HEK293 (cell line): Measurements from ENCODE around the gene SLC25A25.

Experiments used
- CTCF ChIA-PET: fragments of 350-600 bp; formaldehyde crosslinking; extraction: SDS; loops from one replicate; lab custom pipeline; 2021; ENCODE audit warnings: antibody characterized with exemption; lab: Yijun Ruan, JAX
- POLR2A ChIA-PET: fragments of 300-600 bp; formaldehyde crosslinking; extraction: SDS; loops from one replicate; lab custom pipeline; 2020; ENCODE audit warnings: antibody characterized with exemption, inconsistent platforms; lab: Yijun Ruan, JAX
- H3K27ac ChIP-seq: fragments of 200-500 bp; sonication (Bioruptor generic); 2 replicates; pipeline ENCODE4 v1.5.1; 2014; ENCODE audit warnings: low read depth, low read length, control low read depth, inconsistent platforms; ENCODE audit errors: extremely low read depth
- H3K36me3 ChIP-seq, 2 experiments: fragments of 200-500 bp in 1 of 2; sonication (Bioruptor generic) in 1 of 2; 1 replicate in 1 of 2; 2 replicates in 1 of 2; pipeline ENCODE4 v1.5.1; 2014 to 2017; ENCODE audit warnings: inconsistent platforms in 2 of 2, low read length in 2 of 2; ENCODE audit not compliant: control insufficient read depth in 2 of 2, insufficient read depth in 1 of 2
- H3K4me1 ChIP-seq: fragments of 200-500 bp; sonication (Bioruptor generic); 2 replicates; pipeline ENCODE4 v1.5.1; 2014; ENCODE audit warnings: mild to moderate bottlenecking, low read length, inconsistent platforms; ENCODE audit not compliant: control insufficient read depth, insufficient read depth
- H3K4me3 ChIP-seq: 2 replicates; pipeline ENCODE4 v1.5.1; 2011; ENCODE audit warnings: low read depth, mild to moderate bottlenecking, control low read depth, low read length, moderate library complexity
- H3K9me3 ChIP-seq: fragments of 200-500 bp; sonication (Bioruptor generic); 2 replicates; pipeline ENCODE4 v1.5.1; 2014; ENCODE audit warnings: low read depth, low read length, inconsistent platforms; ENCODE audit not compliant: control insufficient read depth, insufficient read depth
- GLIS1 ChIP-seq: fragments of 450-650 bp; formaldehyde crosslinking; IDR thresholded peaks from 2 replicates; pipeline ENCODE4 v1.5.1; 2016; ENCODE audit warnings: missing biosample characterization, missing genetic modification characterization
- OSR2 ChIP-seq: fragments of 450-650 bp; formaldehyde crosslinking; IDR thresholded peaks from 2 replicates; pipeline ENCODE4 v1.5.1; 2016; ENCODE audit warnings: missing biosample characterization, missing genetic modification characterization
- PRDM1 ChIP-seq: fragments of 450-650 bp; formaldehyde crosslinking; IDR thresholded peaks from 2 replicates; pipeline ENCODE4; 2016; ENCODE audit warnings: missing biosample characterization, missing genetic modification characterization
- RBAK ChIP-seq: fragments of 450-650 bp; formaldehyde crosslinking; IDR thresholded peaks from 2 replicates; pipeline ENCODE4 v1.5.1; 2016; ENCODE audit warnings: missing biosample characterization, missing genetic modification characterization
- SALL2 ChIP-seq: fragments of 450-650 bp; formaldehyde crosslinking; IDR thresholded peaks from 2 replicates; pipeline ENCODE4 v1.5.0; 2017; ENCODE audit warnings: missing biosample characterization, mild to moderate bottlenecking, missing genetic modification characterization, borderline replicate concordance
- SP7 ChIP-seq: fragments of 450-650 bp; formaldehyde crosslinking; IDR thresholded peaks from 2 replicates; pipeline ENCODE4 v1.5.1; 2016; ENCODE audit warnings: missing biosample characterization, missing genetic modification characterization
- TRIM28 ChIP-seq: IDR thresholded peaks from 2 replicates; pipeline ENCODE4 v1.6.1; 2011; ENCODE audit warnings: low read length, control low read depth, borderline replicate concordance
- YY2 ChIP-seq: fragments of 450-650 bp; formaldehyde crosslinking; IDR thresholded peaks from 2 replicates; pipeline ENCODE4 v1.5.1; 2016; ENCODE audit warnings: missing biosample characterization, missing genetic modification characterization
- ZBTB20 ChIP-seq: fragments of 450-650 bp; formaldehyde crosslinking; IDR thresholded peaks from 2 replicates; pipeline ENCODE4 v1.5.1; 2016; ENCODE audit warnings: missing biosample characterization, missing genetic modification characterization
- ZBTB49 ChIP-seq: fragments of 450-650 bp; formaldehyde crosslinking; IDR thresholded peaks from 2 replicates; pipeline ENCODE4 v1.5.1; 2016; ENCODE audit warnings: missing biosample characterization, missing genetic modification characterization, low read depth
- ZBTB8A ChIP-seq: fragments of 450-650 bp; formaldehyde crosslinking; IDR thresholded peaks from 2 replicates; pipeline ENCODE4 v1.5.1; 2016; ENCODE audit warnings: missing biosample characterization, missing genetic modification characterization
- ZFP37 ChIP-seq: fragments of 450-650 bp; formaldehyde crosslinking; IDR thresholded peaks from 2 replicates; pipeline ENCODE4 v1.5.1; 2016; ENCODE audit warnings: missing biosample characterization, missing genetic modification characterization
- ZFP41 ChIP-seq: fragments of 450-650 bp; formaldehyde crosslinking; IDR thresholded peaks from 2 replicates; pipeline ENCODE4 v1.5.1; 2016; ENCODE audit warnings: missing biosample characterization, missing genetic modification characterization, borderline replicate concordance
- ZNF10 ChIP-seq: fragments of 450-650 bp; formaldehyde crosslinking; IDR thresholded peaks from 2 replicates; pipeline ENCODE4 v1.5.1; 2017; ENCODE audit warnings: missing biosample characterization, missing genetic modification characterization
- ZNF132 ChIP-seq: fragments of 450-650 bp; formaldehyde crosslinking; IDR thresholded peaks from 2 replicates; pipeline ENCODE4 v1.5.1; 2017; ENCODE audit warnings: missing biosample characterization, missing genetic modification characterization, borderline replicate concordance
- ZNF239 ChIP-seq: fragments of 450-650 bp; formaldehyde crosslinking; IDR thresholded peaks from 2 replicates; pipeline ENCODE4 v1.5.1; 2016; ENCODE audit warnings: missing biosample characterization, missing genetic modification characterization
- ZNF341 ChIP-seq: fragments of 450-650 bp; formaldehyde crosslinking; IDR thresholded peaks from 2 replicates; pipeline ENCODE4; 2016; ENCODE audit warnings: low read depth, missing biosample characterization, missing genetic modification characterization
- ZNF398 ChIP-seq: fragments of 450-650 bp; formaldehyde crosslinking; IDR thresholded peaks from 2 replicates; pipeline ENCODE4 v1.5.1; 2017; ENCODE audit warnings: missing biosample characterization, missing genetic modification characterization
- ZNF404 ChIP-seq: fragments of 450-650 bp; formaldehyde crosslinking; IDR thresholded peaks from 2 replicates; pipeline ENCODE4 v1.5.1; 2017; ENCODE audit warnings: missing biosample characterization, missing genetic modification characterization
- ZNF510 ChIP-seq: fragments of 450-650 bp; formaldehyde crosslinking; IDR thresholded peaks from 2 replicates; pipeline ENCODE4 v1.5.1; 2018; ENCODE audit warnings: mild to moderate bottlenecking, missing genetic modification characterization, missing biosample characterization; ENCODE audit not compliant: insufficient replicate concordance
- ZNF600 ChIP-seq: fragments of 450-650 bp; formaldehyde crosslinking; IDR thresholded peaks from 2 replicates; pipeline ENCODE4 v1.5.1; 2016; ENCODE audit warnings: missing biosample characterization, missing genetic modification characterization
- ZNF623 ChIP-seq: fragments of 450-650 bp; formaldehyde crosslinking; IDR thresholded peaks from 2 replicates; pipeline ENCODE4 v1.5.1; 2016; ENCODE audit warnings: missing biosample characterization, missing genetic modification characterization
- ZNF629 ChIP-seq: fragments of 450-650 bp; formaldehyde crosslinking; IDR thresholded peaks from 2 replicates; pipeline ENCODE4 v1.5.1; 2017; ENCODE audit warnings: missing biosample characterization, missing genetic modification characterization
- ZNF645 ChIP-seq: fragments of 450-650 bp; formaldehyde crosslinking; IDR thresholded peaks from 2 replicates; pipeline ENCODE4; 2016; ENCODE audit warnings: missing biosample characterization, missing genetic modification characterization
- ZNF664 ChIP-seq: fragments of 450-650 bp; formaldehyde crosslinking; IDR thresholded peaks from 2 replicates; pipeline ENCODE4 v1.5.1; 2016; ENCODE audit warnings: missing biosample characterization, missing genetic modification characterization
- ZSCAN16 ChIP-seq: fragments of 450-650 bp; formaldehyde crosslinking; IDR thresholded peaks from 2 replicates; pipeline ENCODE4 v1.5.1; 2016; ENCODE audit warnings: missing biosample characterization, missing genetic modification characterization
- ZSCAN23 ChIP-seq: fragments of 450-650 bp; formaldehyde crosslinking; IDR thresholded peaks from 2 replicates; pipeline ENCODE4 v1.5.1; 2016; ENCODE audit warnings: missing biosample characterization, missing genetic modification characterization

SLC25A25 gene

GRCh38 chr9:128056887-128057723, 10.9 kb upstream of the SLC25A25 start (continued):
- no peak for TF ChIP-seq ZNF623 (tag by site-specific recombination)
- TF ChIP-seq ZBTB8A = 0 out of 2 replicates have a peak, but pooled peaks have one; percentile 16
- TF ChIP-seq SP7 (tag by site-specific recombination) = 0 out of 2 replicates have a peak, but pooled peaks have one; percentile 47
- TF ChIP-seq ZNF645 (tag by site-specific recombination) = no peak
- TF ChIP-seq ZNF600 (tag by site-specific recombination) = peak; percentile 44; the same call in 1 of the 2 replicates
- peak; percentile 72 for TF ChIP-seq ZNF629
- TF ChIP-seq TRIM28 = 0 out of 2 replicates have a peak, but pooled peaks have one; percentile 38
- TF ChIP-seq ZNF10 = peak; percentile 53; the same call in 1 of the 2 replicates
- TF ChIP-seq ZSCAN16 (tag by site-specific recombination) = no peak
- no peak for TF ChIP-seq ZNF404 (tag by site-specific recombination)
- peak; percentile 85 for TF ChIP-seq ZNF664 (tag by site-specific recombination)
- TF ChIP-seq YY2 (tag by site-specific recombination) = no peak
- TF ChIP-seq PRDM1 (tag by site-specific recombination) = peak; percentile 75
- peak; percentile 33 for TF ChIP-seq ZNF341 (tag by site-specific recombination)
- peak; percentile 96 for TF ChIP-seq ZNF398 (tag by site-specific recombination)
- peak; percentile 95 for TF ChIP-seq GLIS1 (tag by site-specific recombination)
- TF ChIP-seq ZBTB20 (tag by site-specific recombination) = 0 out of 2 replicates have a peak, but pooled peaks have one; percentile 27
- no peak for TF ChIP-seq ZNF510 (tag by site-specific recombination)
- TF ChIP-seq SALL2 (tag by site-specific recombination) = no peak
- TF ChIP-seq OSR2 (tag by site-specific recombination) = peak; percentile 80
- no peak for TF ChIP-seq ZFP37 (tag by site-specific recombination)
- TF ChIP-seq, all 188 proteins: peak for 18

- Histone ChIP-seq H3K9me3 (no peaks in the 10 kb centered on the region), H3K36me3 (peaks cover 0 to 9% of the 10 kb centered on the region in 2 experiments; a peak in 1 of 3 replicates), H3K4me3 (no peak overlapping the region), H3K27ac (no peak overlapping the region), H3K4me1 (peaks cover 6% of the 10 kb centered on the region)
- ChIA-PET CTCF (interaction anchor here (1.1 to 1.3 kb wide), 2 partner anchors 67 to 114 kb away, joined by 3 to 4 read pairs; no protein-coding TSS in a partner anchor), POLR2A (interaction anchor here (0.5 kb wide), 1 partner anchor 22 kb away, joined by 4 read pairs; no protein-coding TSS in a partner anchor)
- TF ChIP-seq ZBTB49 (tag by site-specific recombination) = no peak
- TF ChIP-seq ZFP41 (tag by site-specific recombination) = no peak
- TF ChIP-seq ZNF132 (tag by site-specific recombination) = no peak
- TF ChIP-seq ZNF239 = no peak
- TF ChIP-seq YY2 (tag by site-specific recombination) = no peak
- TF ChIP-seq RBAK = no peak
- no peak for TF ChIP-seq ZSCAN23
These were observed 10.2 kb upstream of the SLC25A25 start for GRCh38 chr9:128057724-128058409.
